ENCODE measurements around the gene AKAP14. TPM values are rescaled to one million over a fixed set of nuclear protein-coding genes. Genes with fewer than 3 reads are reported as not detected.
"Not testable (repeated sequence)": the region's sequence is repeated elsewhere in the genome, so short reads cannot be mapped to it uniquely, and the experiment has no call there.

Gene AKAP14
- total RNA-seq, 1 donor from 2014 or later = not detected

GRCh38 chrX:119919835-119920585 lies 24.3 kb downstream of the AKAP14 start:
- no peak for DNase-seq (ENCODE audit: low spot score)

- DNase-seq (ENCODE audit: low spot score) = not testable (repeated sequence)
Measured at GRCh38 chrX:119922391-119922790, 26.7 kb downstream of the AKAP14 start.

- DNase-seq (ENCODE audit: low spot score) = no peak
Measured at GRCh38 chrX:119935215-119935874, 39.7 kb downstream of the AKAP14 start.

- no peak for DNase-seq (ENCODE audit: low spot score)
Measured at GRCh38 chrX:119941336-119941735, 45.6 kb downstream of the AKAP14 start.

- DNase-seq (ENCODE audit: low spot score) = no peak
Measured at GRCh38 chrX:119942173-119942819, 46.6 kb downstream of the AKAP14 start.

- peak; percentile 1 for DNase-seq (ENCODE audit: low spot score)
Measured at GRCh38 chrX:119942831-119943184, 47.1 kb downstream of the AKAP14 start.

- DNase-seq (ENCODE audit: low spot score) = peak; percentile 91
Measured at GRCh38 chrX:119943185-119943988, 47.7 kb downstream of the AKAP14 start, which contains the start of gene NKAP. Gene NKAP (minus strand): TSS chrX:119943751. CDS start chrX:119943605, 146 bp downstream.

- no peak for DNase-seq (ENCODE audit: low spot score)
Measured at GRCh38 chrX:119945481-119945880, 49.8 kb downstream of the AKAP14 start.

- no peak for DNase-seq (ENCODE audit: low spot score)
Measured at GRCh38 chrX:119948381-119948780, 52.7 kb downstream of the AKAP14 start.

- DNase-seq (ENCODE audit: low spot score) = no peak
Measured at GRCh38 chrX:119954374-119954773, 58.7 kb downstream of the AKAP14 start.

GRCh38 chrX:119955807-119956570 lies 60.3 kb downstream of the AKAP14 start:
- not testable (repeated sequence) for DNase-seq (ENCODE audit: low spot score)

GRCh38 chrX:119960625-119961024 lies 64.9 kb downstream of the AKAP14 start:
- DNase-seq (ENCODE audit: low spot score) = no peak

- DNase-seq (ENCODE audit: low spot score) = not testable (repeated sequence)
Measured at GRCh38 chrX:119966837-119967236, 71.1 kb downstream of the AKAP14 start.

Other genes starting within 250 kb of the AKAP14 start
- gene SEPTIN6, start 202.7 kb upstream of the AKAP14 start, total RNA-seq (ENCODE audit: insufficient read depth, low replicate concordance) = 52.2 TPM
- gene SOWAHD, start 137.3 kb upstream of the AKAP14 start, total RNA-seq (ENCODE audit: insufficient read depth, low replicate concordance) = 0.72 TPM
- gene RPL39, start 104.3 kb upstream of the AKAP14 start, total RNA-seq (ENCODE audit: insufficient read depth, low replicate concordance) = 3,826 TPM
- gene UPF3B, start 42.9 kb upstream of the AKAP14 start, total RNA-seq (ENCODE audit: insufficient read depth, low replicate concordance) = 11.6 TPM
- gene RNF113A, start 24.2 kb upstream of the AKAP14 start, total RNA-seq (ENCODE audit: insufficient read depth, low replicate concordance) = 14.7 TPM
- 36.6 TPM for gene NDUFA1, start 24.1 kb upstream of the AKAP14 start, total RNA-seq (ENCODE audit: insufficient read depth, low replicate concordance)
- gene NKAP, start 47.9 kb downstream of the AKAP14 start, total RNA-seq (ENCODE audit: insufficient read depth, low replicate concordance) = 4.1 TPM
- gene RHOXF2B, start 181.8 kb downstream of the AKAP14 start, total RNA-seq (ENCODE audit: insufficient read depth, low replicate concordance) = not detected
- not detected for gene RHOXF1, start 220.0 kb downstream of the AKAP14 start, total RNA-seq (ENCODE audit: insufficient read depth, low replicate concordance)

All from umbilical cord (tissue), 2 donors.